Measurements from ENCODE around the gene TRIM2. TPM values are rescaled to one million over a fixed set of nuclear protein-coding genes. Genes with fewer than 3 reads are reported as not detected.

TRIM2 gene
- total RNA-seq, 1 experiment from 2014 or later = 41.4 TPM

GRCh38 chr4:153223427-153223801, 19.2 kb downstream of the TRIM2 start:
- Histone ChIP-seq H3K27me3 (ENCODE audit: insufficient read depth, low read length) (no peaks in the 10 kb centered on the region), H3K79me2 (ENCODE audit: insufficient read depth, low read length) (no peaks in the 10 kb centered on the region; the same call in 1 of the 2 replicates), H3K4me3 (replicated peaks in 1 of 2; ENCODE audit: low read depth in 1 of 2, low read length in 2 of 2) (peak overlapping the region; percentile 46 to 62), H4K20me1 (ENCODE audit: insufficient read depth) (no peaks in the 10 kb centered on the region), H3K36me3 (ENCODE audit: control insufficient read depth in 1 of 2, insufficient read depth in 2 of 2, low read length in 2 of 2) (no peaks in the 10 kb centered on the region), H2AFZ (ENCODE audit: low read depth, low read length, poor library complexity, severe bottlenecking) (no peak overlapping the region), H3K4me2 (ENCODE audit: low read length) (peak overlapping the region; percentile 85), H3K9ac (ENCODE audit: low read length) (peak overlapping the region; percentile 63), H3K9me2 (ENCODE audit: insufficient read depth) (no peaks in the 10 kb centered on the region), H3K4me1 (ENCODE audit: control insufficient read depth in 1 of 2, insufficient read depth in 2 of 2, low read length in 2 of 2) (peaks cover 9 to 43% of the 10 kb centered on the region in 2 experiments; a peak in 3 of 4 replicates), H3K9me3 (ENCODE audit: control insufficient read depth in 1 of 2, insufficient read depth in 1 of 2, low read depth in 1 of 2, low read length in 2 of 2) (no peaks in the 10 kb centered on the region), H3K27ac (ENCODE audit: low read depth, low read length) (peak overlapping the region; percentile 50; the same call in 1 of the 2 replicates)
- CTCF ChIA-PET = interaction anchor here (0.9 to 1.3 kb wide), 2 partner anchors 9 to 81 kb away, joined by 3 read pairs; no protein-coding TSS in a partner anchor
- no peak for TF ChIP-seq RAD21 (IDR thresholded peaks at IDR 0.05; ENCODE audit: low read depth)
- TF ChIP-seq, protein P1, sequence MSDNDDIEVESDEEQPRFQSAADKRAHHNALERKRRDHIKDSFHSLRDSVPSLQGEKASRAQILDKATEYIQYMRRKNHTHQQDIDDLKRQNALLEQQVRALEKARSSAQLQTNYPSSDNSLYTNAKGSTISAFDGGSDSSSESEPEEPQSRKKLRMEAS (IDR thresholded peaks at IDR 0.05) = no peak
- TF ChIP-seq CBX3 (IDR thresholded peaks at IDR 0.05; ENCODE audit: low read depth) = no peak
- no peak for TF ChIP-seq EGR1 (IDR thresholded peaks at IDR 0.05; ENCODE audit: low read depth)
- no peak for TF ChIP-seq SP1 (IDR thresholded peaks at IDR 0.05; ENCODE audit: low read depth)
- no peak for TF ChIP-seq SIN3A (IDR thresholded peaks at IDR 0.05; ENCODE audit: low read depth)
- no peak for TF ChIP-seq YY1 (IDR thresholded peaks at IDR 0.05; ENCODE audit: extremely low read depth, insufficient replicate concordance, low read depth, low read length)
- TF ChIP-seq EZH2 (IDR thresholded peaks at IDR 0.05) = no peak
- no peak for TF ChIP-seq ATF3 (IDR thresholded peaks at IDR 0.05)
- TF ChIP-seq POLR2AphosphoS5 (IDR thresholded peaks at IDR 0.05; ENCODE audit: low read depth, low read length) = no peak
- TF ChIP-seq SRF (IDR thresholded peaks at IDR 0.05; ENCODE audit: low read depth) = no peak
- TF ChIP-seq CTCF (IDR thresholded peaks at IDR 0.05 in 2 of 3, conservative IDR thresholded peaks at IDR 0.05 in 1 of 3; ENCODE audit: borderline replicate concordance in 1 of 3, insufficient read depth in 1 of 3, low read depth in 2 of 3, low read length in 2 of 3) = no peak
- no peak for TF ChIP-seq ZFX (IDR thresholded peaks at IDR 0.05)
- TF ChIP-seq ZBTB33 (IDR thresholded peaks at IDR 0.05; ENCODE audit: extremely low read depth, insufficient replicate concordance, low read length) = no peak
- no peak for TF ChIP-seq CEBPB (IDR thresholded peaks at IDR 0.05; ENCODE audit: low read depth)
- no peak for TF ChIP-seq ELF1 (IDR thresholded peaks at IDR 0.05; ENCODE audit: borderline replicate concordance, low read depth)
- TF ChIP-seq, protein P2, sequence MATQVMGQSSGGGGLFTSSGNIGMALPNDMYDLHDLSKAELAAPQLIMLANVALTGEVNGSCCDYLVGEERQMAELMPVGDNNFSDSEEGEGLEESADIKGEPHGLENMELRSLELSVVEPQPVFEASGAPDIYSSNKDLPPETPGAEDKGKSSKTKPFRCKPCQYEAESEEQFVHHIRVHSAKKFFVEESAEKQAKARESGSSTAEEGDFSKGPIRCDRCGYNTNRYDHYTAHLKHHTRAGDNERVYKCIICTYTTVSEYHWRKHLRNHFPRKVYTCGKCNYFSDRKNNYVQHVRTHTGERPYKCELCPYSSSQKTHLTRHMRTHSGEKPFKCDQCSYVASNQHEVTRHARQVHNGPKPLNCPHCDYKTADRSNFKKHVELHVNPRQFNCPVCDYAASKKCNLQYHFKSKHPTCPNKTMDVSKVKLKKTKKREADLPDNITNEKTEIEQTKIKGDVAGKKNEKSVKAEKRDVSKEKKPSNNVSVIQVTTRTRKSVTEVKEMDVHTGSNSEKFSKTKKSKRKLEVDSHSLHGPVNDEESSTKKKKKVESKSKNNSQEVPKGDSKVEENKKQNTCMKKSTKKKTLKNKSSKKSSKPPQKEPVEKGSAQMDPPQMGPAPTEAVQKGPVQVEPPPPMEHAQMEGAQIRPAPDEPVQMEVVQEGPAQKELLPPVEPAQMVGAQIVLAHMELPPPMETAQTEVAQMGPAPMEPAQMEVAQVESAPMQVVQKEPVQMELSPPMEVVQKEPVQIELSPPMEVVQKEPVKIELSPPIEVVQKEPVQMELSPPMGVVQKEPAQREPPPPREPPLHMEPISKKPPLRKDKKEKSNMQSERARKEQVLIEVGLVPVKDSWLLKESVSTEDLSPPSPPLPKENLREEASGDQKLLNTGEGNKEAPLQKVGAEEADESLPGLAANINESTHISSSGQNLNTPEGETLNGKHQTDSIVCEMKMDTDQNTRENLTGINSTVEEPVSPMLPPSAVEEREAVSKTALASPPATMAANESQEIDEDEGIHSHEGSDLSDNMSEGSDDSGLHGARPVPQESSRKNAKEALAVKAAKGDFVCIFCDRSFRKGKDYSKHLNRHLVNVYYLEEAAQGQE (IDR thresholded peaks at IDR 0.05; ENCODE audit: low read depth) = no peak
- ATAC-seq (no peak), DNase-seq (ENCODE audit: low read depth, low spot score) (no peak)
- BruUV-seq (replicated peaks) = TSS peak; percentile 15
- POLR2A ChIA-PET = no interaction called here
- RAD21 ChIA-PET (ENCODE audit: low non-redundant PET in 1 of 2, low total read pairs in 2 of 2, uncharacterized antibody in 2 of 2, unreplicated experiment in 2 of 2) = no interaction called here
- intact Hi-C loops (cut with micrococcal nuclease) = no loop called here

Data from HCT116 (cell line).